OCI-LY3 (cell line): ENCODE results near the gene ZNF484.

ENCODE experiments used
- CTCF ChIP-seq: fragments of 200-600, 300-600 bp; sonication (generic); IDR thresholded peaks from 2 replicates; pipeline ENCODE4 v1.5.1; 2014; ENCODE audit warnings: antibody characterized with exemption, low read length, low read depth
- EZH2phosphoT487 ChIP-seq: fragments of 200-600 bp; shearing (Covaris generic); IDR thresholded peaks from 2 replicates; pipeline ENCODE4 v1.6.1; 2018; ENCODE audit warnings: antibody characterized with exemption, mixed run types, low read depth

GRCh38 chr9:92820964-92821363 is 56.9 kb downstream of the ZNF484 start:
- TF ChIP-seq CTCF (no peak), EZH2phosphoT487 (no peak)
